Activated T-cell treated with anti-CD3 and anti-CD28 coated beads, Interleukin-2, amount 50 U/mL, for 72 hours (primary cell): Measurements from ENCODE around the gene RAB6C. TPM values are rescaled to one million over a fixed set of nuclear protein-coding genes. Genes with fewer than 3 reads are reported as not detected.
A peak's percentile ranks its signal among the peaks of the same experiment; 100 is the strongest.
"Not testable (repeated sequence)": the region's sequence is repeated elsewhere in the genome, so short reads cannot be mapped to it uniquely, and the experiment has no call there.

ENCODE experiments used
- ATAC-seq, 2 donors: fragments of 150-1000 bp; cut with Tn5 transposase; replicated peaks in 1 of 2; 2 replicates each; pipeline ENCODE4 v1.10.0; 2021; ENCODE audit warnings: moderate library complexity in 2 of 2, mild to moderate bottlenecking in 1 of 2
- DNase-seq, 2 donors: peaks; one replicate each; pipeline ENCODE4 v3.0.0; 2021 to 2022; ENCODE audit warnings: mixed read lengths in 1 of 2
- H3K27ac Mint-ChIP-seq: one replicate; pipeline ENCODE4 v1.8.0; 2022; ENCODE audit warnings: mild to moderate bottlenecking, moderate library complexity, mixed read lengths
- H3K27me3 Mint-ChIP-seq: one replicate; pipeline ENCODE4 v1.8.0; 2022; ENCODE audit warnings: low read depth, mixed read lengths
- H3K36me3 Mint-ChIP-seq, 2 donors: one replicate each; pipeline ENCODE4 v1.8.0; 2022; ENCODE audit warnings: mixed read lengths in 2 of 2, mild to moderate bottlenecking in 1 of 2; ENCODE audit not compliant: insufficient read depth in 2 of 2
- H3K4me1 Mint-ChIP-seq: one replicate; pipeline ENCODE4 v1.8.0; 2022; ENCODE audit warnings: low read depth, mixed read lengths
- H3K4me3 Mint-ChIP-seq, 2 donors: one replicate each; pipeline ENCODE4 v1.8.0; 2022; ENCODE audit warnings: mild to moderate bottlenecking in 2 of 2, mixed read lengths in 2 of 2, moderate library complexity in 2 of 2
- H3K9me3 Mint-ChIP-seq, 2 donors: one replicate each; pipeline ENCODE4 v1.8.0; 2022; ENCODE audit warnings: mixed read lengths in 2 of 2
- total RNA-seq, 2 donors: library from RNA; stranded (reverse); gene quantifications; one replicate each; pipeline ENCODE4 v1.2.3, GENCODE V29; 2022

Gene RAB6C
- under 1 TPM in 1 of 2 donors, not detected in 1; 0.14 TPM for total RNA-seq

GRCh38 chr2:129979629-129980155, at the start of gene RAB6C:
Gene RAB6C, plus strand, starts transcription at chr2:129979666. Its CDS starts 450 bp downstream, at chr2:129980116.
- DNase-seq, result peak; percentile 1 to 6
- Mint-ChIP-seq H3K4me3 (peak within 1 kb of the TSS; percentile 67 to 70), H3K27me3 (peaks cover 42% of the 10 kb centered on the region)
- not testable (repeated sequence) for H3K27ac Mint-ChIP-seq, H3K9me3 Mint-ChIP-seq, H3K36me3 Mint-ChIP-seq, H3K4me1 Mint-ChIP-seq
- ATAC-seq, result peak; percentile 65 to 79

GRCh38 chr2:129930451-129930850, 49.0 kb upstream of the RAB6C start:
- no peaks in the 10 kb centered on the region for H3K9me3 Mint-ChIP-seq
- H3K27ac Mint-ChIP-seq, result no peak overlapping the region
- DNase-seq, result no peak
- ATAC-seq, result no peak
- H3K4me3 Mint-ChIP-seq, result no peak overlapping the region
- H3K4me1 Mint-ChIP-seq, result no peaks in the 10 kb centered on the region
- no peaks in the 10 kb centered on the region for H3K36me3 Mint-ChIP-seq
- H3K27me3 Mint-ChIP-seq, result peaks cover 18% of the 10 kb centered on the region

GRCh38 chr2:129933387-129933786, 46.1 kb upstream of the RAB6C start:
- not testable (repeated sequence) for H3K27ac Mint-ChIP-seq, ATAC-seq, DNase-seq, H3K4me1 Mint-ChIP-seq, H3K4me3 Mint-ChIP-seq, H3K36me3 Mint-ChIP-seq, H3K9me3 Mint-ChIP-seq
- peaks cover 21% of the 10 kb centered on the region for H3K27me3 Mint-ChIP-seq

DNA sequence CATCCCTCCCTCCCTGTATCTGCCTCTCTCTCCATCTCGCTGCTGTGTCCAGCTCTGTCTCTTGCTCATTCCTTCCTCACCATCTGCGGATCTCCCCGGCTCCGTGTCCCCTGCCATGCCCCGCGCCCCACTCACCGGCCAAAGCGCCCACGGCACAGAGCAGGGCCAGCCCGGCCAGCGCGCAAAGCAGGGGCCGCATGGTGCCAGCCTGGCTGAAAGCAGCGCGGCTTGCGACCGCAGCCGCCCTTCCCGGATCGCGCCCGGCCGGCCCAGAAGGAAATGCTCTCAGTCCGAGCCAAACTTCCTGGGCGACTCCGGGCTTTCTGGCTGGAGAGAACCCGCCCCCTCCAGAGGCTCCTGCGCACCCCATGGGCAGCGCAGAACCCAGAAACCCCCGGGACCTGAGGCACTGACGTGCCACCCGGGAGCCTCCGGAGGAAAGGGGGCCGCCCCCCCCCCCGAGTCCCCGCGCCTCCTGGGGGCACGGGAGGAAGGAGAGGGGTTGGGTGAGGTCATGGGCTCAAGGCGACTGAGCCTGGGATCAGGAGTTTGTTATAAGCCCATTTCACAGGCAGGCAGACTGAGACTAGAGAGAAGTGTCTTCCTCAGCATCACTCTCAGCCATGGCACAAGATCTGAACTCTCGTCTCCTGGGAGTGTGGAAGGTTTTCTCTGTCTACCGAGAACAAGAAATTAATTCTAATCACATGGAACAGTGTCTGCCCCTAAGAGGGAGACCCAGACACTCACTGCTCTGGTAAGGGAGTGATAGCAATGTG, 45.2 kb upstream of the RAB6C start:
- no peak for DNase-seq
- Mint-ChIP-seq H3K36me3 (no peaks in the 10 kb centered on the region), H3K4me3 (no peak overlapping the region), H3K27ac (no peak overlapping the region), H3K9me3 (no peaks in the 10 kb centered on the region), H3K27me3 (peaks cover 28% of the 10 kb centered on the region), H3K4me1 (no peaks in the 10 kb centered on the region)
- ATAC-seq, result no peak

GRCh38 chr2:129935118-129935517, 44.3 kb upstream of the RAB6C start:
- Mint-ChIP-seq H3K9me3 (no peaks in the 10 kb centered on the region), H3K4me1 (no peaks in the 10 kb centered on the region), H3K36me3 (no peaks in the 10 kb centered on the region), H3K27ac (no peak overlapping the region), H3K27me3 (peaks cover 30% of the 10 kb centered on the region), H3K4me3 (no peak overlapping the region)
- ATAC-seq, result no peak
- no peak for DNase-seq

GRCh38 chr2:129936334-129936934, 43.0 kb upstream of the RAB6C start:
- DNase-seq (peak in 1 of 2 donors; percentile 53), ATAC-seq (peak in 1 of 2 donors; percentile 47)
- H3K4me3 Mint-ChIP-seq, result no peak overlapping the region
- no peak overlapping the region for H3K27ac Mint-ChIP-seq
- H3K36me3 Mint-ChIP-seq, result no peaks in the 10 kb centered on the region
- peaks cover 30% of the 10 kb centered on the region for H3K27me3 Mint-ChIP-seq
- no peaks in the 10 kb centered on the region for H3K9me3 Mint-ChIP-seq
- H3K4me1 Mint-ChIP-seq, result no peaks in the 10 kb centered on the region

- ATAC-seq, H3K9me3 Mint-ChIP-seq, H3K27ac Mint-ChIP-seq, H3K36me3 Mint-ChIP-seq, H3K4me3 Mint-ChIP-seq, H3K4me1 Mint-ChIP-seq, DNase-seq: not testable (repeated sequence)
- peaks cover 17% of the 10 kb centered on the region for H3K27me3 Mint-ChIP-seq
These were observed 40.5 kb upstream of the RAB6C start for GRCh38 chr2:129938850-129939471.

DNA sequence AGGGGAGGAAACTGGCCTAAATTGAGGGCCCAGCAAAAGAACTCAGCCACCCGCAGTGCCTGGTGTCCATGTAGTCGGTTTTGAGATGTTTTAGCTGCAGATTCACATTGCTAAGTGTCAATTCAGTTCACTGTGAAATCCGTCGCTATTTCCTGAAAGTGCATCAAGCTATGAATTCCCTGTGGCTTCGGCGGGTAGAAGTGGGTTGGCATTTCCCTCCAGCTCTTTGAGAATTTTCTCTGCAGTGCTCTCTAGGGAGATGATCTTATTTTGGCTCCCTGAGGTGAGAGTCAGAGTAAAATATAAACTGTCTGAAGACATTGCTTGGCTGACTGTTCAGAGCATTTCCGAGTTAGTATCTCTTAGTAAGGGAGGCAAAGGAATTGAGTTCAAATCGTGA, 36.0 kb upstream of the RAB6C start:
- H3K9me3 Mint-ChIP-seq, H3K36me3 Mint-ChIP-seq, H3K27me3 Mint-ChIP-seq, H3K27ac Mint-ChIP-seq, H3K4me3 Mint-ChIP-seq, H3K4me1 Mint-ChIP-seq, DNase-seq, ATAC-seq: not testable (repeated sequence)

- H3K4me3 Mint-ChIP-seq, result no peak overlapping the region
- no peaks in the 10 kb centered on the region for H3K4me1 Mint-ChIP-seq
- no peak for ATAC-seq
- H3K9me3 Mint-ChIP-seq, result no peaks in the 10 kb centered on the region
- no peaks in the 10 kb centered on the region for H3K36me3 Mint-ChIP-seq
- H3K27me3 Mint-ChIP-seq, result no peaks in the 10 kb centered on the region
- no peak for DNase-seq
- H3K27ac Mint-ChIP-seq, result no peak overlapping the region
These were observed 33.9 kb upstream of the RAB6C start for GRCh38 chr2:129945557-129945956.

GRCh38 chr2:129947712-129948111, 31.8 kb upstream of the RAB6C start:
- not testable (repeated sequence) for H3K4me3 Mint-ChIP-seq, H3K9me3 Mint-ChIP-seq, H3K27me3 Mint-ChIP-seq, DNase-seq, ATAC-seq, H3K4me1 Mint-ChIP-seq, H3K36me3 Mint-ChIP-seq, H3K27ac Mint-ChIP-seq

DNA sequence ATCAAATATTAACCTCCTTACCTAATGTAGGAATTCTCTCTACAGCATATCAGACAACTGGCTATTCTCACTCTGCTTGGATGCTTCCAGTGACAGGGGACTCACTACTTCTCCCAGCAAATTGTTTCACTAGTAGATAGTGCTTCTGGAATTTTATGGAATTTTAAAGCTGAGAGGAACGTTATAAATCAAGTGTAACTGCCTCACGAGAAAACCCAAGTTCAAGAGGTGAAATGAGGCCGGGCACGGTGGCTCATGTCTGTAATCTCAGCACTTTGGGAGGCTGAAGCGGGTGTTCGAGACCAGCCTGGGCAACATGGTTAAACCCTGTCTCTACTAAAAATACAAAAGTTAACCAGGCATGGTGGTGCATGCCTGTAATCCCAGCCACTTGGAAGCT, 23.3 kb upstream of the RAB6C start:
- not testable (repeated sequence) for H3K36me3 Mint-ChIP-seq, H3K27ac Mint-ChIP-seq, ATAC-seq

GRCh38 chr2:129957891-129958290, 21.6 kb upstream of the RAB6C start:
- Mint-ChIP-seq H3K4me3 (no peak overlapping the region), H3K27me3 (peaks cover 6% of the 10 kb centered on the region), H3K36me3 (no peaks in the 10 kb centered on the region), H3K9me3 (no peaks in the 10 kb centered on the region), H3K27ac (no peak overlapping the region), H3K4me1 (no peaks in the 10 kb centered on the region)
- DNase-seq (no peak), ATAC-seq (no peak)

More for the DNA sequence above, 23.3 kb upstream of the RAB6C start:
- H3K4me1 Mint-ChIP-seq, DNase-seq, H3K27me3 Mint-ChIP-seq, H3K4me3 Mint-ChIP-seq, H3K9me3 Mint-ChIP-seq: not testable (repeated sequence)

GRCh38 chr2:129958736-129959135, 20.7 kb upstream of the RAB6C start:
- ATAC-seq, H3K9me3 Mint-ChIP-seq, H3K27ac Mint-ChIP-seq, DNase-seq, H3K4me1 Mint-ChIP-seq, H3K27me3 Mint-ChIP-seq, H3K36me3 Mint-ChIP-seq, H3K4me3 Mint-ChIP-seq: not testable (repeated sequence)
